ENCODE measurements around the gene KRT7.

Gene KRT7

DNA sequence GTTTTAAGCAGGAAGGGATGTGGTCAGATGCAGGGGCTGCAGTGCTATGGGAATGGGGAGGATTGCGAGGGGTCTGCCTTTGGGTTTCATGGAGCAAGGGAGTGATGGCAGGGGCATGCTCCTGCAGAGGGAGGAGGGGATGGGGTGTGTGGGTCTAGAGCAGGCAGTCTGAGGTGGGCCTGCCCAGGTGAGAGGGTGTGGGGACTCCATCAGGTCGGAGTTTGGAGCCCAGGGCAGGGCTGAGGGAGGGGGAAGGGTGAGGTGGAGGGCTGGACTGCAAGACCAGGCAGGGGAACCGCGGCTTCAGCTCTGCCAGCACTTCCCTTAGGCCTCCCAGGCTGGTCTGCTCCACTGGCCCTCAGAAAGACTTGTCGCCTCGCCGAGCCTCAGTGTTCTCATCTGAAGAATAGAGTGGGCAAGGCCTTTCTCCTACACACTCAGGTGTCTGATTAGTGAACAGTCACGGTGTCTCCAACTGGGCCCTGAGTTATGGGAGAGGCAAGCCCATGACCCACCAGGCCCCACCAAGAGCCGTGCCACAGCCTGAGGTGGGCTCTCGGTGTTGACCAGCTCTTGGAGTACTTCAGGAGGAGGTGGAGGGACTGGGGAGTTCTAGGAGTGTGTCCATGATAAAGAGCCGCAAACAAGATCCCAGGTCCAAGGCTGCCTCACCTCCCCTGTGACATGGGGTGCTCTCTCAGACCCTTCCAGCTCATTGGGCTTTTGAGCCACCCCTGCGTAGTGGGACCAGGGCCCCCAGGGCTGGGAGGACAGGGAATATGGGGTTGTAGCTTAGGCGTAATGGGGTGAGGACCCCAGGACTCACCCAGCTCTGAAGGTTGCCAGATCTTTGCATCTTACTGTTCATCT is 21.1 kb upstream of the KRT7 start:
- no peak for DNase-seq (ENCODE audit: low read depth)

DNA sequence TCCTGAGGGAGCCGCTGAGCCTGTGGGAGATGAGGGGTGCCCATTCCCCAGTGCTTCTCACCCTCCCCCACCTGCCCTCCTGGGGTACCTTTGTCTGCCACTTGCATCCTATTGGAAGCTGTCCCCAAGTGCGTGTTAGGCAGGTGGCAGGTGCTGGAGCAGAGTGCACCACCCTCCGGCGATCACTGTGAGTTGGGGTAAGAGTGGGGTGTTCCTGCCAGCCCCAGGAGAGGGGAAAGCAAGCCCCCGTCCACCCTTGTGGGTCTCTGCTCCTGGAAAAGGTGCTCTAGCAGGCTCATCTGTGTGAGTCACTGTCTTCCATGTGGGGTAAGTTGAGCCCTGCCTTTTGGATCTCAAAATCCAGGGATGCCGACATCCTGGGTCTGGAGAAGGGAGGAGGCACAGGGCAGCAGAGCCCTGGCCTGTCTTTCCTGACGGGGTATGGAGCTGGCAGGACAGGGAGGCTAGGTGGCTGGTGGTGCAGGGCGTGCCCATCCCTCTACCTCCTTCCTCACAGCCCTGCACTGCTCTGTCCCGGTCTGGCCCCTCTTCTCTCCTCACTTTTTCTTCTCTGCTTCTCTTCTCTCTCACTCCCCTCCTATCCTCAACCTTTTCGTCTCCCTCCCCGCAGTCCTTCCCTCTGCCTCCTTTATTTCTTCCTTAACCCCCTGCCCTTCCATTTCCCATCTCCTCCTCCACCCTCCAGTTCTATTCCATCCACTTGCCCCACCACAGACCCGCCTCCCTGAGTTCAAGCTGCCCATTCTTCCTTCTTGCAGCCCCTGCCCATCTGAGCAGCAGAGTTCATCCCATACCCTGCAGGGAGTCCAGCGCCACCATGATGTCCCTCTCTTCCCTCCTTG is 20.1 kb upstream of the KRT7 start:
- DNase-seq (ENCODE audit: low read depth): no peak

DNA sequence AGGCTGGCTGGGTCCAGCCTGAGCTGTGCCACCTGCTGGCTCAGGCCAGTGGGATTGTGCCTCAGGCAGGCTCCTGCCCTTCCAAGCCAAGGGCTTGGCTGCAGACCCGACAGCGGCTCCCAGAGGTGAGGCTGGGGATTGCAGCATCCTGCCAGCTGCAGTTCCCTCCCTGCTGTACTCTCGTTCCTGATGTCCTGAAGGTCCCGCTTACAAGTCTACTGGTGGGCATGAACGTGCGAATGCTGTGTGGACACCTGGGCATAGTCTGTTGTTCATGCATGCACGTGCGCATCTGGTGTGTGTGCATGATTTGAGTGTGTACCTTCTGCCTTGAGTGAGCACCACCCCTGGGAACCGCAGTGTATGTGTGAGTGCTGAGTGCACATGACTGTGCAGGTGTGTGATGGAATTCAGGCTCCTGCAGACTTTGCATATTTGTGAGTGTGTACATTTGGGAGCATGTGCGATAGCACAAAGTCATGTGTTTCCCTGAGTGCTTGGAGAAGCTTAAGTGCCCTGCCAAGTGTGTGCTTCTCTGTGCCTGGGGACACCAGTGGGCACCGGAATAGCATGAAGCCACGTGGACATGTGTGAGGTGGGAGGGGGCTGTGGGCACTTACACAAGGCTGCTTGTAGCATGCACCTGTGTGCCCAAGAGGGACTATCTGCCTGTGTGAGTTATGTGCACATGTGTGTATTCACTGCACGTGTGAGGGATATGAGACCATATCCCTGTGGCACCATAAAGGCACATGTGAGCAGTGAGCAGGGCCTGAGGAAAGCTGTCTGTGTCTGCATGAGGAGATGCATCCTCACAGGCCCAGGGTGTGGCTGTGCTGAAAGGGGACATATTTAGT is 19.3 kb upstream of the KRT7 start:
- peak; percentile 22 for DNase-seq (ENCODE audit: low read depth)

DNA sequence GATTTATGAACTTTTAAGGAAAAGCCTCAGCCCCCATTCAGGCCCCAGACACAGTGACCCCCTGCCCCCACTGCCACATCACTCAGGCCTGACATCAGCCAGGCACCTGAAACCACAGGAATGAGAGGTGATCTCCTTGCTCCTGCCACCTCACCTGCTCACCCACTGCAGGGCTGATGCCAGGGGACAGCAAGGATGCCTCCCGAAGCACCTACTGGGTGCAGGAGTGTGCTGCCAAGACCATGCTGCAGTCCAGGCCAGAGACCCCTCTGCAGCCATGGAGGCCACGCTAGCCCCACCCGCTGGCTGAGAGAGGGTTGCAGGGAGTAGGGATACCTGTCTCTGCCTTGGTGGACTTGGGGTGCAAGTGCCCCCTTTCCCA is 18.6 kb upstream of the KRT7 start:
- DNase-seq (ENCODE audit: low read depth): no peak

DNA sequence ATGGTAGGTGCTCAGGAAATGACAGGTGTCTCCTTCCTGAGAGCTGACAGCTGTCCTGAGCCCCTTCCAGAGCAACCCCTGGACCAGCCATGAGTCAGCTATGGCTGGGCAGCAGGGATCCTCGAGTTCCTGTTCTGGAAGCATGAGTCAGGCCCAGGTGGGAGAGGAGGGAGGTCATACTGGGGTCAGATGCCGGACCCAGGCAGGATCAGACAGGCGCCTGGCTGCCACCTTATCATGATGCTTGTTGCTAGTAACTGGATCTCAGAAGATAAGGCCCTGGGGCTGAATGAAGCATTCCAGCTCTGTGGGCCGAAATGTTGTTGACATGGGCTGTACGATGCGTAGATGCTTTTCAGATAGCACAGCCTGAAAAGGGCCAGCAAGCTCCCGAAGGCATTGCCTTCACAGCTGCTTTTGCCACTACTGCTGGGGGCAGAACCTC is 17.4 kb upstream of the KRT7 start:
- no peak for DNase-seq (ENCODE audit: low read depth)

DNA sequence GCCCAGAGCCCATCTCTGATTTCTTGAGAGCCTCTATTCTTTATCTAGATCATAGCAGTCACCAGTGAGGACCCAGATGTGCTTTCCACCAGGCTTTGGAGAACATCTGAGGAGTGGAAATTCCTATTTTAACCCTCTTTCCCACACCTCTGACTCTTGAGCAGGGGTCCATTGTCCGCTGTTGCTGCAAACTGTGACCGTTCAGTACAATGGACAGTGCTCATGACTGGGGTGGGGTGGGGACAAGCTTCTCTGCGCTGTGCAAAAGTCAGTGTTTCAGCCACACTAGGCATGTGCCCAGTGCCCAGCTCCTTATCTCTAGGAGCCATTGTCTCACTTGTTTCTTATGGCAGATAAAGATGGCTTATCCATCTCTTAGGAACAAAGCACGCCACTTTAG is 16.9 kb upstream of the KRT7 start:
- DNase-seq (ENCODE audit: low read depth): no peak

DNA sequence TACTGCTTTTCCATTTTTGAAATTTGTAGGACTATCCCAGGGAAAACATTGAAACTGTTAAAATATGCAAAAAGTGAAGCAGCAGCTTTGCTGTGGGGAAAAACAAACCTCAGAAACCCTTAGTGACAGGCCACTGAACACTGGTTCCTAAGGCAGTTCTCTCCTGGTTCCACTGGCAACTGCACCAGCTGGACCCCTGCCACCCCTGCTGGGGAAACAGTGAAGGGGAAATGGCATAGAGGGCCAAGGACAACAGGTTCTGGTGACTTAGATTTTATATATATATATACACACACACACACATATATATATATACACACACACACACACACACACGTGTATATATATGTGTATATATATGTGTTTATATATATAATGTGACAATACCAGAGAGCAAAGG is 16.2 kb upstream of the KRT7 start:
- no peak for DNase-seq (ENCODE audit: low read depth)

DNA sequence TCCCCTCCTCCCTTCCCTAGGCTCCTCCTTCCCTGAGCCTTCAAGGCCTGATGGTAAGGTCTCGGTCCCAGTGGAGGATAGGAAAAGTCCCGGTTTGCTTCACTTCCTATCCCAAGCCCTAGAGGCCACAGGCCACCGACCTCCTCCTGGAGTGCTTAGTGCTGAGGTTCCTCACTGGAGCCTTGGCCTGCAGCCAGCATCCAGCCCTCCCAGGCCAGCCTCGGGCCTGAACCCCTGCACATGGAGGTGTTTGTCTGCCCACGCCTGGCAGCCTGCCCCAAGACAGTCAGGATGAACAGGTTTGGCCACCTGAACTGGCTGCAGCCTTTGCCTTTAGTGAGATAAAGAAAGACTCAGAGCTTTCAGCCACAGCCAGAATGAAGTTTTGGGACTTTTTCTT is 15.8 kb upstream of the KRT7 start:
- no peak for DNase-seq (ENCODE audit: low read depth)

DNA sequence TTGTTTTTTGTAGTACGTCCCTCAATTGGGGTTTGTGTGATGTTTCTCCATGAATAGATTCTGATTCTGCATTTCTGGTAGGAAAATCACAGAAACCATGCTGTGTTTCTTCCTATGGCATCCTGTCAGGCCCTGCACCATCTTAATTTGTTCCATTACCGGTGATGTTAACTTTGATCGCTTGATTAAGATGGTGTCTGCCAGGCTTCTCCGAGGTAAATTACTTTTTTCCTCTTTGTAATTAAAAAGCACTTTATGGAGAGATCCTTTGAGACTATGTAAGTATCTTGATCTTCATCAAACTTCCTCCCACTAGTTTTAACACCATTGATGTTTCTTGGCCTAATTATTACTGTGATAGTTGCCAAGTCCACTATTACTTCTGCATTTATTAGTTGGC is 15.0 kb upstream of the KRT7 start:
- DNase-seq (ENCODE audit: low read depth): no peak

DNA sequence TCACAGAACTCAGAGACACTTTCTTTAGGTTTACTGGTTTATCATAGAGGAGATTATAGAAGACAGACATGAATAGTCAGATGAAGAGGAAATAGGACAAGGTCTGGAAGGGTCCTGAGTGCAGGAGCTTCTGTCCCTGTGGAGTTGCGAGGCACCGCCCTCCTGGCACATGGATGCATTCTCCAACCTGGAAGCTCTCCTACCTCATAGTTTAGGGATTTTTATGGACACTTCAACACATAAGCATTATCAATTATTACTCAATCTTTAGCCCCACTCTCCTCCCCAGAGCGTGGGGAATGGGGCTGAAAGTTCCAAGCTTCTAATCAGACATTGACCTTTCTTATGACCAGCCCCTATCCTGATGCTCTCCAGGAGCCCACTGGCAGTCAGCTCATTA is 12.6 kb upstream of the KRT7 start:
- no peak for DNase-seq (ENCODE audit: low read depth)

DNA sequence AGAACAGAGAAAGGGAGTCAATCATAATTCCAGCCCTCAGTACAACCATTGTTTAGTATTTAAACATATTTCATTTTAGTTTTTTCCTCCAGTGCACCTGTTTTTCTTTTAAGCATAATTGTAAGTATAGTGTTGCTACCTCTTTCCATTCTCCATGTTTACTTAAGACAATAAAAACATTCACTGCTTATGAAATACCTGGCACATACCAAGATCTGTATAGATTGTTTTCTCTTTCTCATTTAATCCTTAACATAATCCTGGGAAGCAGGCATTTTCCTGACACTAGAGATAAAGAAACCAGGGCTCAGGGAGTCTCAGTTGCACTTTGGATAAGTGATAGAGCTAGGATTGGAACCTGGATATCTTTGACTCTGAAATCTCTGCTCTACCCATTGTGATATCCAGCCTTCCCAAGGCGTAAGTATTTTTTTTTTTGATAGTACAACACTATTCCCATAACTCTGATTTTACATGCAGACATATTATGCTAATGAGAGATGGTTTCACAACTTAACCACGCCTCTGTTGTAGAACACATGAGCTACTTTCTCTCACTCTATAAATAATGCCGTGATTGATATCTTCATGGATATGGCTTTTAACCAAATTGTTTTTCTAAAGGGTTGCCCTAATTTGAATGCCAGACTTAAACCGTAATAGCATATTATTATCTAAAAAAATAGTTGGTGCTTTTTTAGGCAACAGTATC is 11.8 kb upstream of the KRT7 start:
- DNase-seq (ENCODE audit: low read depth): no peak

DNA sequence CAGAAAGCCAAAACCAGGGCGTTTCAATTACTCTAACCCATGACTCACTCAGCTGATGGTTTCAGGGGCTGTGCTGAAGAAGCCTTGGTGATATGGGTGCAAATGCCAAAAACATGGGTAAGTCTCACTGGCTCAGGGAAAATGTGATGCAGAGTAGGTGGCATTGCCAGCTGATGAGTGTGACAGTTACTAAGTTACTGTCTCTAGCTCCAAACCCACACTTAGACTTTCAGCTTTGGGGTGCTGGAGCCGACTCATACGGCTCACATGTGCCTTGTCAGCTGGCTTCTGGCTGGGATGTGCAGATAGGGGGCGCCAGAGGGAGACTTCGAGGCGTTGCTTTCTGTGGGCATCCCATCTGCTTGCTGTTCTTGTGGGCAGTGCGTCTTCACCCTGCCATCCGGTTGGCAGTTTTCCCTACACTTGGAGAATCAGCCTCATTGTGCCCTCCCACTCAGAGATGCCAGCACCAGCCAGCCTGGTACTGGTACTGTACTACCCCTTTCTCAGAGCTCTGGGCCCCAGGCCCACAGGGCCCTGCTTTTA is 11.1 kb upstream of the KRT7 start:
- DNase-seq (ENCODE audit: low read depth): peak; percentile 58

DNA sequence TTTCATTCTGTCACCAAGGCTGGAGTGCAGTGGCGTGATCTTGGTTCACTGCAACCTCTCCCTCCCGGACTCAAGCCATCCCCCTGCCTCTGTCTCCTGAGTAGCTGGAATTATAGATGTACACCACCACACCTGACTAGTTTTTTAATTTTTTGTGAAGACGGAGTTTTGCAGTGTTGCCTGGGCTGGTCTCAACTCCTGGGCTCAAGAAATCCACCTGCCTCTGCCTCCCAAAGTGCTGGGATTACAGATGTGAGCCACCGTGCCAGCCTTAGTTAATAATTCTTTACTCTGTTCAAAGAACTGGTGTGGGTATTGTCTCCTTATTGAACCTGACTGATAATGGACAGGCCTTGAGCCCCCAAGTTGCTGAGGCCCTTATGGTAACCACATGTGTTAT is 10.4 kb upstream of the KRT7 start:
- no peak for DNase-seq (ENCODE audit: low read depth)

DNA sequence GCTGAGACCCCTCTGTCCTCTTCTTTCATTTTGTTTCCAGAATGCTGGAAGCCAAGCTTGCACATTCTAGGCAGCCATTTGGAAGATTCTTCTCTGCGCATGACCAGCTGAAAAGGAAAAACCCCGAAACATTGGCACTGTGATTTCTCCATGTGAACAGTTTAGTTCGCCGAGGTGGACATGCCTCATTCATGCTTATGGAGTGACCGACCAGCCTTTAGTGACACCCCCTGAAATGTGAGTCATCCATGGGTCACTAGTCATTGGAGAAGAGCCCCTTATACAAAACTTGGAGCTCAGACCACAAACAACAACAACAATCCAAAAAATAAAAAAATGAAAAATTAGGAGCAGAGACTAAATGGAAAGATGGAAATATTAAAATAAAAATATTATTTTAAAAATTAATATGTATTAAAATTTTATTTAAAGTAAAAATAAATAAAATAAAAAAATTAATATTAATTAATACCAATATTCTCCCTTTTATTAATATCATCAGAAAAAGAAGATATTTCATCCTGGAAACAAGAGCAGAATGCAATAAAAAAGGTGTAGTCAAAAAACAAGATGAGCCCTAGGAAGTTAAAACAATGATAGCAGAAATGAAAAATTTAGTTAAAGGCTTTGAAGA is 9.5 kb upstream of the KRT7 start:
- no peak for DNase-seq (ENCODE audit: low read depth)

DNA sequence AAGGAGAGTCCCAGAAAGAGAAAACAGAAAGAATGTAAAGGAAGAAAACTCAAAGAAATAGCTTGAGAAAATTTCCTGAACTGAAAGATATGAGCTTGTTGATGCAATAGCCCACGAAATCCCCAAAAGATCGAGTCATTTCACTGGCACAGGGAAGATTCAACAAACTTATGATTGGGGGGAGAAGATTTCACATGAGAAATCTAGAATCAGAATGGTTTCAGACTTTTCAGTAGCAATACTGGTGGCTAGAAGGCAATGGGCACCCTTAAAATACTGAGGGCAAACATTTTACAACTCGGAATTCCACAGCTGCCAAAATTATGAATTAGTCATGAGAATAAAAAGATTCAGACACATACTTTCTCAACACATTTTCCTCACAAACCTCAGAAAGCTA is 8.9 kb upstream of the KRT7 start:
- DNase-seq (ENCODE audit: low read depth): no peak

DNA sequence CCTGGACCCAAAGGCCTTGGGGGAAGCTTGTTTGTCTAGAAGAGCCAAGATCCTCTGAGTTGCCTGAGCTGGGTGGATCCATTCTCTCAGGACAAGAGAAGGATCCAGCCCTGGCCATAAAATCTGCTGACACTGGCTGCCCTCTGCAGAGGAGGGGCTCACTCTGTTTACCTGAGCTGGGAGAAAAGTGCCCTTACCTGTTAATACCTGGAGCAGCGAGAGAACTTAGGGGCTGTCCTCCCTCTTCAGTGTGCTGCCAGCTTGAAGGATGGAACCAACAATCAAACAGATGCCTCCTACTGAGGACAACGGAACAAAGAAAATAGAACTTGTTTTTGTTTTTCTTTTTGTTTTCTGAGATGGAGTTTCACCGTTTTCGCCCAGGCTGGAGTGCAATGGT is 7.3 kb upstream of the KRT7 start:
- DNase-seq (ENCODE audit: low read depth): no peak

DNA sequence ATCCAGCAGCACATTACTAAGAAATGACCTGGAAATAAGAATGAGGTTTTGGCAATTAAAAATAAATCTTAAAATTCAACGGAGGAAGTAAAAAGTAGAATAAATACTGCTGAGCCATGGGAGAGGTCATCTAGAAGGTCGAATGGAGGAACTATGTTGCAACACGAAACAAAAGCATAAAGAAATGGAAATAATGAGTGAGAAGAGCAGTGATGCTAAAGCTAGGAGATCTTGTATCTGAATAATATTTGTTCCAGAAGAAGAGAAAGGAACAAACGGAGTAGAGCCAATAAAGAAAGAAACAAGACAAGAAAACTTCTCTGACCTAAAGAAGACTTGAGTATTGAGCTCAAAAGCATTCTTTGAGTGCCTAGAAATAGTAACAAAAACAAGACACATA is 6.6 kb upstream of the KRT7 start:
- no peak for DNase-seq (ENCODE audit: low read depth)

DNA sequence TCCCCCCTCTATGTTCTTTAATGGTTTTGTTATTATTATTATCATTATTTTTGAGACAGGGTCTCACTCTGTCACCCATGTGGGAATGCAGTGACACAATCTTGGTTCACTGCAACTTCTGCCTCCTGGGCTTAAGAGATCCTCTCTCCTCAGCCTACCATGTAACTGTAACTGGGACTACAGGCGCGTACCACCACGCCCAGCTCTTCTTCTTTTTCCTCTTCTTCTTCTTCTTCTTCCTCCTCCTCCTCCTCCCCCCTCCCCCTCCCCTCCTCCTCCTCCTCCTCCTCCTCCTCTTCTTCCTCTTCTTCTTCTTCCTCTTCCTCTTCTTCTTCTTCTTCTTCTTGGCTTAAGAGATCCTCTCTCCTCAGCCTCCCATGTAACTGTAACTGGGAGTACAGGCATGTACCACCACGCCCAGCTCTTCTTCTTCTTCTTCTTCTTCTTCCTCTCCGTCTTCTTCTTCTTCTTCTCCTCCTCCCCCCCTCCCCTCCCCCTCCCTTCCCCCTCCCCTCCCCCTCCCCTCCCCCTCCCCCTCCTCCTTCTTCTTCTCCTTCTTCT is 5.4 kb upstream of the KRT7 start:
- no peak for DNase-seq (ENCODE audit: low read depth)

DNA sequence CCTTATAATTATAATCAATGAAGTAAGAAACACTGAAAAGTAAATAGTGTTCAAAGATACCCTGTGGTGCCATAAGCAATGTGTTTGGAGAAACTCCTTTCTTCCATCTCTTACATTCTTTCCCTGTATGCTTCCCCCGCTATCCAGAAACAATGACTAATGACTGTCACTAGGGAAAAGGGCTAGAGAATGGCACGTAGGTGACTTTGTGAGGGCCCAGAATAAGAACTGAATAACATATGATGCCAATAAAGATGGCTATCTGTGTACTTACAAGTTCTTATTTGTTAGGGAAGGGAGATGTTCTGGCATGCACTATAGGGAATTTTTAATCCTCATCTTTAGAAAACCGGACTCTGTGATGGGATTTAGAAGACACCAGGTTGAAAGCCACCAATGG is 4.7 kb upstream of the KRT7 start:
- DNase-seq (ENCODE audit: low read depth): no peak

DNA sequence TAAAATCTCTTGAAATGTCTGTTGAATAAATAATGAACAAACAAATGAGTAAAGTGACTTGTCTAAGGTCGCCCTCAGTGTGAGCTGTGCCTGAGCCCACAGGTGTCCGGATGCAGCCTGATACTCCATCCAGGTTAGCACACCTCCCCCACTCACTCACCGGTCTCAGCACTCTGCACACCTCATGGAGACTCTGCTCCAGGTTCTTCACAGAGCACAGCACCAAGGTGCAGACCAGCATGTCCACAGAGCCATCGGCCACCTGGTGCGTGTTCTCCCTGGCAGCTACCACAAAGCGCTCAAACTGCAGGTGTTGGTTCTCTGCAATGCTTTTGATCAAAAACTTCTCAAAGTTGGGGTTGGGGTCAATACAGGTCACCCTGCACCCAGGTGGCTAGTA is 4.1 kb upstream of the KRT7 start:
- DNase-seq (ENCODE audit: low read depth): no peak
